H1 (cell line): ENCODE data around the gene OR6K2. TPM values are rescaled to one million over a fixed set of nuclear protein-coding genes. Genes with fewer than 3 reads are reported as not detected.

ENCODE experiments used
- CTBP2 ChIP-seq: IDR thresholded peaks from 2 replicates; pipeline ENCODE4 v1.7.0; 2011; ENCODE audit warnings: borderline replicate concordance, mild to moderate bottlenecking, moderate library complexity, mixed read lengths, low read length; ENCODE audit not compliant: insufficient read depth, insufficient read length
- EZH2 ChIP-seq: fragments of 200-600 bp; sonication (generic); IDR thresholded peaks from 2 replicates; pipeline ENCODE4 v1.7.1; 2012; ENCODE audit warnings: low read depth, mild to moderate bottlenecking, moderate library complexity, low read length, inconsistent platforms; ENCODE audit not compliant: severe bottlenecking
- FOSL1 ChIP-seq: IDR thresholded peaks from 2 replicates; pipeline ENCODE4 v1.6.1; 2011; ENCODE audit warnings: mild to moderate bottlenecking, low read depth, low read length, moderate library complexity; ENCODE audit not compliant: insufficient read depth
- PHF8 ChIP-seq: fragments of 200-600 bp; sonication (generic); conservative IDR thresholded peaks from 2 replicates; pipeline ENCODE4 v1.7.1; 2012; ENCODE audit warnings: low read depth, mild to moderate bottlenecking, inconsistent platforms, low read length, moderate library complexity
- RFX5 ChIP-seq: IDR thresholded peaks from 2 replicates; pipeline ENCODE4 v1.6.1; 2011; ENCODE audit warnings: low read depth, low read length, improper control_type of control experiment, borderline replicate concordance
- TBP ChIP-seq: IDR thresholded peaks from 2 replicates; pipeline ENCODE4 v1.6.1; 2011; ENCODE audit warnings: low read depth, low read length, improper control_type of control experiment
- polyA plus RNA-seq, 7 experiments: library from polyadenylated mRNA; depleted of rRNA in 3 of 7; stranded (reverse) in 5 of 7; unstranded in 2 of 7; fragments of >200 nt in 5 of 7; fragments of 200-250 nt in 2 of 7; gene quantifications; 1 replicate in 5 of 7; 2 replicates in 1 of 7; 4 replicates in 1 of 7; pipeline versions ENCODE4 v1.2.1 to v1.2.3, GENCODE V29; 2011 to 2013; ENCODE audit warnings: missing spikeins in 2 of 7, mixed read lengths in 2 of 7
- total RNA-seq: library from RNA; stranded (reverse); fragmentation: NEBNext Ultra II Directional; extraction: Animal tissue kit (Norgen Biotek cat#: 25700); gene quantifications from 2 replicates; pipeline ENCODE4 v1.2.1, GENCODE V29; 2021

The OR6K2 gene
- total and polyA plus RNA-seq, 2 of the 8 experiments (the other 6 are each of a cell fraction or from before 2014, with no cell fraction given), result not detected

DNA sequence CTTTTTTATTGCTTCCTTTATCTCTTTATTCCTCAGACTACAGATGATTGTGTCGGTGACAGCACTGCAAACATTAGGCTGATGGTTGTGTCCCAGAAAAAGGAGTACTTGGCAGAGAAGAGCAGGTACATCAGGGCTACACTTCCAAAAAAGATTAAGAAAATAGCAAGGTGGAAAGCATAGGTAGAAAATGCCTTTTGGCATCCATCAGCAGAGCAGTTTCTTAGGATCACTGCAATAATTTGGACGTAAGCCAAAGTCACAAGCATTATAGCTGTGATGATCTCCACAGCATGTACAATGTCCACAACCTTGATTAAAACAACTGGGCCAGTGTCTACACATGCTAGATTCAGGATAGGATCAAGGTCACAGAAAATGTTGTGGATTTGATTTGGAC, 5.9 kb downstream of the OR6K2 start (continued):
- TF ChIP-seq EZH2 (no peak), FOSL1 (no peak), CTBP2 (no peak), TBP (no peak), PHF8 (no peak), RFX5 (no peak)
